DOHH2 (cell line): ENCODE data around the gene OR8B2.
"Not testable (repeated sequence)": the region's sequence is repeated elsewhere in the genome, so short reads cannot be mapped to it uniquely, and the experiment has no call there.

ENCODE experiments used
- H3F3A ChIP-seq: fragments of 200-600 bp; sonication (generic), shearing (Covaris generic); 2 replicates; pipeline ENCODE4 v1.6.0; 2016; ENCODE audit warnings: antibody characterized with exemption, mild to moderate bottlenecking; ENCODE audit not compliant: control insufficient read depth, insufficient read depth
- H3K27ac ChIP-seq: fragments of 200-600 bp; sonication (generic); 2 replicates; pipeline ENCODE4 v1.5.1; 2014; ENCODE audit warnings: low read depth, mild to moderate bottlenecking, low read length, moderate library complexity
- H3K27me3 ChIP-seq: fragments of 200-600 bp; sonication (generic); 2 replicates; pipeline ENCODE4 v1.6.1; 2014; ENCODE audit warnings: mild to moderate bottlenecking, low read length, mixed read lengths; ENCODE audit not compliant: control insufficient read depth
- H3K36me3 ChIP-seq: fragments of 200-600 bp; sonication (generic); 2 replicates; pipeline ENCODE4 v1.6.1; 2014; ENCODE audit warnings: mild to moderate bottlenecking, low read length, moderate library complexity, mixed read lengths; ENCODE audit not compliant: control insufficient read depth
- H3K4me1 ChIP-seq: fragments of 200-600 bp; sonication (generic); 2 replicates; pipeline ENCODE4 v1.6.1; 2014; ENCODE audit warnings: mild to moderate bottlenecking, low read length, mixed read lengths; ENCODE audit not compliant: control insufficient read depth
- H3K4me2 ChIP-seq: fragments of 200-600 bp; sonication (generic); 2 replicates; pipeline ENCODE4 v1.6.0; 2014; ENCODE audit warnings: mild to moderate bottlenecking, low read length, moderate library complexity
- H3K4me3 ChIP-seq: fragments of 200-600 bp; sonication (generic); 2 replicates; pipeline ENCODE4 v1.5.1; 2014; ENCODE audit warnings: mild to moderate bottlenecking, low read length, mixed read lengths
- H3K79me2 ChIP-seq: fragments of 200-600 bp; sonication (generic); 2 replicates; pipeline ENCODE4 v1.6.1; 2014; ENCODE audit warnings: mild to moderate bottlenecking, low read length, mixed read lengths; ENCODE audit not compliant: control insufficient read depth
- H3K9me2 ChIP-seq: fragments of 200-600 bp; sonication (generic); replicated peaks from 2 replicates; pipeline ENCODE4 v1.6.1; 2014; ENCODE audit warnings: mild to moderate bottlenecking, low read length, mixed read lengths; ENCODE audit not compliant: control insufficient read depth
- H3K9me3 ChIP-seq: fragments of 200-600 bp; sonication (generic); 2 replicates; pipeline ENCODE4 v1.6.1; 2014; ENCODE audit warnings: antibody characterized with exemption, low read length, mixed read lengths; ENCODE audit not compliant: control insufficient read depth, insufficient read depth
- H4K20me1 ChIP-seq: fragments of 200-600 bp; sonication (generic); 2 replicates; pipeline ENCODE4 v1.6.0; 2014; ENCODE audit warnings: low read depth, mild to moderate bottlenecking, antibody characterized with exemption, low read length, moderate library complexity; ENCODE audit not compliant: control insufficient read depth, insufficient read depth
- CTCF ChIP-seq: fragments of 200-600 bp; sonication (generic); IDR thresholded peaks from one replicate; pipeline ENCODE4 v1.5.1; 2014; ENCODE audit warnings: antibody characterized with exemption, mild to moderate bottlenecking, low read depth, low read length; ENCODE audit not compliant: poor library complexity, severe bottlenecking
- EZH2phosphoT487 ChIP-seq: fragments of 200-600 bp; sonication (generic); IDR thresholded peaks from 2 replicates; pipeline ENCODE4 v1.6.1; 2017; ENCODE audit warnings: borderline replicate concordance, mild to moderate bottlenecking, antibody characterized with exemption, low read length, moderate library complexity, mixed read lengths

The OR8B2 gene

GRCh38 chr11:124421043-124421442, 36.7 kb upstream of the OR8B2 start:
- no peaks in the 10 kb centered on the region for H3K9me3 ChIP-seq
- H3F3A ChIP-seq, result no peaks in the 10 kb centered on the region
- H4K20me1 ChIP-seq, result no peaks in the 10 kb centered on the region
- H3K4me1 ChIP-seq, result no peaks in the 10 kb centered on the region
- H3K4me2 ChIP-seq, result no peak overlapping the region
- no peaks in the 10 kb centered on the region for H3K79me2 ChIP-seq
- no peaks in the 10 kb centered on the region for H3K9me2 ChIP-seq
- no peak overlapping the region for H3K4me3 ChIP-seq
- no peak for TF ChIP-seq CTCF
- TF ChIP-seq EZH2phosphoT487, result no peak
- 0 out of 2 replicates have a peak, but pooled peaks cover 2% of the 10 kb centered on the region for H3K27me3 ChIP-seq
- no peaks in the 10 kb centered on the region for H3K36me3 ChIP-seq
- H3K27ac ChIP-seq, result no peak overlapping the region

- H3K36me3 ChIP-seq, result no peaks in the 10 kb centered on the region
- 0 out of 2 replicates have a peak, but pooled peaks cover 2% of the 10 kb centered on the region for H3K27me3 ChIP-seq
- no peaks in the 10 kb centered on the region for H4K20me1 ChIP-seq
- no peaks in the 10 kb centered on the region for H3K9me2 ChIP-seq
- TF ChIP-seq CTCF (no peak), EZH2phosphoT487 (no peak)
- no peaks in the 10 kb centered on the region for H3F3A ChIP-seq
- H3K4me2 ChIP-seq, result no peak overlapping the region
- no peaks in the 10 kb centered on the region for H3K79me2 ChIP-seq
- no peaks in the 10 kb centered on the region for H3K4me1 ChIP-seq
- no peak overlapping the region for H3K4me3 ChIP-seq
- no peaks in the 10 kb centered on the region for H3K9me3 ChIP-seq
- no peak overlapping the region for H3K27ac ChIP-seq
Measured at GRCh38 chr11:124415356-124415923, 31.1 kb upstream of the OR8B2 start.

DNA sequence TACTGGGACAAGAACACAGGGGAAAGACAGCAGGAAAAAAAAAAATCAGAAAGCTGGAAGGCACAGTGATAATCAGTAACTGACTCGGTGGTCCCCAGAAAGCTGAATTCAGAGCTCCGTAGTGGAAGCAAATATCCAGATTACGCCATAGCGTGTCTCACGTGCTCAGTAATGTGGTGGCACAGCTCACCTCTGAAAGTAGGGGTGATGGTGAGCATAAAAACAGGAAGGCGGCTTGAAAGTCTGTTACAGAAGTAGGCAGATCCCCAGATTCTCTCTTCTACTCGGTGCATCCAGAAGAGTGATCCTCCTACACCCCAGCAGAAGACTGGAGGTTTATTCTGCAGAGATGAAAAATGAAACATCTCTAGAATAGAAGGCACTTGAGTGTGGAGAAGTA, 25.6 kb upstream of the OR8B2 start:
- no peaks in the 10 kb centered on the region for H4K20me1 ChIP-seq
- H3F3A ChIP-seq, result no peaks in the 10 kb centered on the region
- H3K4me3 ChIP-seq, result no peak overlapping the region
- H3K27ac ChIP-seq, result no peak overlapping the region
- no peak overlapping the region for H3K4me2 ChIP-seq
- no peaks in the 10 kb centered on the region for H3K79me2 ChIP-seq
- peaks cover 5% of the 10 kb centered on the region for H3K27me3 ChIP-seq
- no peaks in the 10 kb centered on the region for H3K36me3 ChIP-seq
- TF ChIP-seq CTCF, result no peak
- no peak for TF ChIP-seq EZH2phosphoT487
- H3K9me3 ChIP-seq, result no peaks in the 10 kb centered on the region
- peaks cover 7% of the 10 kb centered on the region for H3K4me1 ChIP-seq
- H3K9me2 ChIP-seq, result no peaks in the 10 kb centered on the region

- Histone ChIP-seq H3K36me3 (no peaks in the 10 kb centered on the region), H3F3A (no peaks in the 10 kb centered on the region), H3K9me3 (no peaks in the 10 kb centered on the region), H3K9me2 (no peaks in the 10 kb centered on the region), H3K27me3 (peaks cover 5% of the 10 kb centered on the region), H4K20me1 (no peaks in the 10 kb centered on the region), H3K27ac (no peak overlapping the region), H3K4me1 (peaks cover 7% of the 10 kb centered on the region), H3K79me2 (no peaks in the 10 kb centered on the region), H3K4me3 (no peak overlapping the region), H3K4me2 (0 out of 2 replicates have a peak overlapping the region, but pooled peaks have one; percentile 16)
- TF ChIP-seq CTCF (no peak), EZH2phosphoT487 (no peak)
Measured at GRCh38 chr11:124405581-124405980, 21.3 kb upstream of the OR8B2 start.

- H3K4me1 ChIP-seq, H3K27me3 ChIP-seq, H4K20me1 ChIP-seq, H3K36me3 ChIP-seq, H3K4me3 ChIP-seq, H3F3A ChIP-seq, H3K9me2 ChIP-seq, H3K4me2 ChIP-seq, H3K9me3 ChIP-seq, H3K79me2 ChIP-seq, H3K27ac ChIP-seq: not testable (repeated sequence)
Measured at GRCh38 chr11:124403186-124403585, 18.9 kb upstream of the OR8B2 start.
